Measurements from ENCODE around the gene SCUBE2.
"Not testable (repeated sequence)": the region's sequence is repeated elsewhere in the genome, so short reads cannot be mapped to it uniquely, and the experiment has no call there.

Gene SCUBE2

DNA sequence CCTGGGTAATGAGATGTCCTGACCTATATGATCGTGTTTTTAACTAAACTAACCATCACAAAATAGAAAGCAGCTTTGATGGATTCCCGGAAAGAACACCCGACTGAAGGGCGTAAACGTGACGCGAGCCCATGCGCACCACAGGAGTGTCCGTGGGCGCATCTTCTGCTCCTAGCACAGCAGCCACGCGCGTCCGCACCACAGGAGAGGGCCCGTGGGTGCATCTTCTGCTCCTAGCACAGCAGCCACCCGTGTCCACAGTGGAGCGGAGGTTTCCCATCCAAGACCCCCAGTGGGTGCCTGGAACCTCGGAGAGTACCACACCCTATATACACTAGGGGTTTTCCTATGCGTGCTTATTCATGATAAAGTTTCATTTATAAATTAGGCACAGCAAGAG is 51.5 kb downstream of the SCUBE2 start:
- DNase-seq, result no peak

DNA sequence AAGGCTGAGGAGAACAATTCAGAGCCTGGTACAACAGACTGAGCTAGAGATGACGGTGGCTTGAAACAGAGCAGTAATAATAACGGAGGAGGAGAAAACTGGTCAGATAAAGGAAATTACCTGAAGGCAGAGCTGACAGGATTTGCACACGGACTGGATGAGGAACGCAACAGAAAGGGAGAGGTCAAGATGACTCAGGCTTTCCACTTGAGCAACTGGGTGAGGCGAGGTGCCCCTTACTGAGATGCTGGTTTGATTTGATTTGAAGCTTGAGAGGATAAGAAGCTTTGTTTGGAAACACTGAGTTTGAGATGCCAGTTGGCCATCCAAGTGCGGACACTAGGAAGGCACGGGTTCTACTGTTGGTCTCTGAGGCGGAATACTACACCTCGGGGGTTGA is 52.2 kb downstream of the SCUBE2 start:
- DNase-seq, result peak in 1 of 2 donors; percentile 27

DNA sequence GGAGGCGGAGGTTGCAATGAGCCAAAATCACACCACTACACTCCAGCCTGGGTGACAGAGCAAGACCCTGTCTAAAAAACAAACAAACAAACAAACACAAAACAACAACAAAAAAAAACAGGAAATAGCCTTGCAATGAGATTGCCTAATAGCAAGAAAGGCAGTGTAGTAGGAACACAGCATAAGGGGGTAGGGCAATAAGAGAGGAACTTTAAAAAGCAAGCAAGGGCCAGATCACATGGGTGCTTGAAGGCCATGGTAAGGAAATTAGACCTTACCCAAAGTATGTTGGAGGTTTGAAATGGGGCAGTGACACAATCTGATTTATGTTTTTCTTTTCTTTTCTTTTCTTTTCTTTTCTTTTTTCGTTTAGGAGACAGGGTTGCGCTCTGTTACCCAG is 52.9 kb downstream of the SCUBE2 start:
- DNase-seq, result no peak

DNA sequence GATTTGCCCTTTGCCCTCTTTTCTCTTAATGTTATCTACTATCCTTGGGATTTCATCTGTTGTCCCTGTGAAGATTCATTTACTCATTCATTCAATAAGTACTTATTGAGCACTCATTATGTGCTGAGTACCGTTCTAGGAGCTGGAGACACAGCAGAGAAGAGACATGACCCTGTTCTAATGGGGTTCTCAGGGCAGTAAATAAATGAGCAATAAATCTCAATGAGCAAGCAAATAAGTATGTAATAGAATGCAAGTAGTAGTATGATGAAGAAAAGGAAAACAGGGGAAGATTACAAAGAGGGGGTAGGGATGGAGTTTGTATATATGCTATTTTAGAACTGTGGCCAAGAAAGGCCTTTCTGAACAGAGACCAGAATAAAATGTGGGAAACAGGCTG is 53.4 kb downstream of the SCUBE2 start:
- no peak for DNase-seq

DNA sequence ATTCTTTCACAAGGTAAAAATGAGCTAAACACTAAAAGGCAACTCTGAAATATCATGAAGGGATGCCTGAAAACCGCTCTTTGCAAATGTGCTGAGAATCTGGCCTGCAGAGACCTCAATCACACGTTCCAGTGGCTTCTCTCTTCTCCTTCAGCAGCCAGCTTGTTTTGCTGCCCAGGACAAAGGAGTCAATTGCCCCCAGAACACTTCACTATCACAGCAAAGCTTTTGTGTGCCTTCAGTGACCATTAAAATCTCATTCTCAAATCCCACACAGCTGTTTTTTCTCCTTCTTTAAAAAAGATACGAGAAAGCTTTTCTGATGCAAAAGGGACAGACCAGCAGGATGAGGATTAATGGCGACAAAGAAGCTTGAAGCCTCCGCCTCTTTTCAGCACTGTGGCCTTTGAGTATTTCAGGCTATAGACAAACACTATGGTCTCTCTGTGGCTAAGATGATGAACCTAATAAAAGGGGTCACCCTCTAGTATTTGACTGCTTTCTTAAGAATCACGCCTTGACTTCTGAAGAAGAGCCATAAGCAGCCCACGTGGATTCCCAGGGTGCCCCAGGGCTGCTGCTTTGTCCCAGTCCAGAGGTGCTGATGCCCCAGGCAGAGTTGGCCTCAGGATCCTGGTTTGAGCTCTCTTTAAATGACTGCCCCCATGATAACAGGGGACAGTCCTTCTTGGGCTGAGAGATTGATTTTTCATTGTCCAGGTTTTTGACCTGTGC is 54.2 kb downstream of the SCUBE2 start:
- DNase-seq, result no peak

- DNase-seq, result no peak
These were observed 60.8 kb downstream of the SCUBE2 start for GRCh38 chr11:9030601-9031000.

- no peak for DNase-seq
These were observed 62.0 kb downstream of the SCUBE2 start for GRCh38 chr11:9029422-9029821.

- no peak for DNase-seq
These were observed 62.8 kb downstream of the SCUBE2 start for GRCh38 chr11:9028581-9028980.

GRCh38 chr11:9025101-9025850 is 66.1 kb downstream of the SCUBE2 start:
- DNase-seq, result no peak

DNA sequence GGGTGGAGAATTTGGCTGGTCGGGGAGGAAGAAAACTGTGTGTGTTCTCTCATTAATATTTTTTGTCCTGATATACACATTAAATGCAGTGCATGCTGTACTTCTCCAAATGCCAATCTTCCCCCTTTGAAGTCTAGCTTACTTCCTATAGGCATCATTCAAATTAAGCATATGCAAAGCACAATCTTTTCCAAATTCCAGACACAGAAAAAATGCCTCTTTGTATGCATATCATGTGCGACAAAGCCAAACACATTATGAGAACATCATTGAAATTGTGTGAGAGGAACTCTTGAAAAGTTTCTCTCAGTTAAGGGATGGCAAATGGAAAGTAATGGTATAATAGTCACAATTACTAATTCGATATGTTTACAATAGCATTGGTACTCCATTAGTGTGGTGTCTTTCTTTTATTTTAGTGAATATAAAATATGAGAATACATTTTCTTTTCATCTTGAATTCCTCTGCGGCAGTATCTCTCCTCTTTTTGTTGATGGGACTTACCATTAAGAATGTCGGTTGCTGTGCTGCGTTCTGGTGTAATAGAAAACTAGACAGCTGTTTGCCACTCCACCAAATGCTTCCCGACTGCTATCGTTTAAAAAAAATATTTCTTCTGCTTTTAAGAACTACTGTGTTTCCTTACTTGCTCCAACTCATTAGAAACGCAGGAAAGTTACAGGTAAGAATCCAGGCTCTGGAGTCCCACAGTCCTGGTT is 68.3 kb downstream of the SCUBE2 start:
- DNase-seq, result no peak

- no peak for DNase-seq
These were observed 70.5 kb downstream of the SCUBE2 start for GRCh38 chr11:9020916-9021315.

DNA sequence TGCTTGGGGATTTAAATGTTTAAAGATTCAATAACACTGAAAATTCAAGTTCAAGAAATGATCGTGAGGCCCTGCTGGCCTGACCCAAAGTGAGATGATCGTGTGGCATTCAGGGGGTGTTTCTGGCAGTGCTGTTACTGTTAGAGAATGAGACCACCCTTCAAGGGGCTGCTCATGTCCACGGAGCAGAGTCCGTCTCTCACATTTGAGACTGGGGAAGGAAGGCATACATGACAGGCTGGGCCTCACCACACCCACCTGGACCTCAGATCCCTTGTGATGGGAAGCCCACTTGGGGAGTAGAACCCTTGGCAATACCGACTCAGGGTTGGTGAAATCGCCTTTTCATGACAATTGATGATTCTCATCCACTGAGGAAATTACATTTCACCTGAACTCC is 71.5 kb downstream of the SCUBE2 start:
- DNase-seq, result no peak

DNA sequence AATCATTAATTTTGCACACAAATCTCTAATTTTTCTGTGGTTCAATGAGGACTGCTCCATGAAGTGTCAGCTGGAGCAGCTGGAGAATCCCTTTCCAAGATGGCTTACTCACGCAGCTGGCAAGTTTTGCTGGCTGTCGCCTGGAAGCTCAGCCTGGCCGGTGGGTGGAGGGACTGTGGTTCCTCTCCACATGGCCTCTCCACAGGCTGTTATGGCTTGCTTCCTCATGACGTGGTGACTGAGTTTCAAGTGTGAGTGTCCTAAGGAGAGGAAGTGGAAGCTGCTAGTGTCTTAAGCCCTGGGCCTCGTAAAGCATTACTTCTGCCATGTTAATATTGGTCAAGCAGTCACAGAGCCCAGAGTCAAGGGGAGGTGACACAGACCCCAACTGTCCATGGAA is 73.6 kb downstream of the SCUBE2 start:
- peak in 1 of 2 donors; percentile 62 for DNase-seq

DNA sequence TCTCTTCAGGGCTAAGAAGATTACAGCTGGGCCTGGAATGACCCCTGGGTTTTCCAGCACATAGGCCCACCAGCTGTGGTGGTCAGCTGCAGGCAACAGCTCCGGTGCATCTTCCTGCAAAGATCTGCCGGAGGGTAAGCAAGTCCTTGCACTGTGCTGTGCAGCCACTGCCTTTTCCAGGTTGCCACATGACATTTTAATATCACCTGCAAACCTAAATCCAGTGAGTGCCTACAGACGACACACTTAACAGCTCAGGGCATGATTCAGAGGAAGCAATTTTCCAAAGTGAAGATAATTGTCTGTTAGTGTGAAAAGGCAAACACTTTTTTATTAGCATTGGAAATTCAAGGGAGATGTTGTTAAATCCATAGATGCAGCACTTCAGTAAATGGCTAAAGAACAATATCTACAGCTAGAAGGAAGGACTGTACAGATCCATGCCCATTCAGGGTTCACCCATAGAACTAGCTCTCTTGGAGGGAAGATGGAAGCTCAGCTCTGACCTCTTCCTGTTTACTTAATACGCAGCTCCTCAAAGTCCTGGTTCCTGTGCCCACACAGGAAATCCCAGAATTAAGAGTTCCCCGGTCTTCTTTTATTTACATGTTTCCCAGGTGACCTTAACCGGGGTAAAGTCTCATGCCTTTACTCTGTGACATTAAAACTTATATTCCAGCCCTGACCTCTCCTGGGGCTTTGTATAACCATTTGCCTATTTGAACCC is 74.3 kb downstream of the SCUBE2 start:
- DNase-seq, result no peak

GRCh38 chr11:9015677-9016076 is 75.7 kb downstream of the SCUBE2 start:
- DNase-seq, result peak; percentile 59 to 65

DNA sequence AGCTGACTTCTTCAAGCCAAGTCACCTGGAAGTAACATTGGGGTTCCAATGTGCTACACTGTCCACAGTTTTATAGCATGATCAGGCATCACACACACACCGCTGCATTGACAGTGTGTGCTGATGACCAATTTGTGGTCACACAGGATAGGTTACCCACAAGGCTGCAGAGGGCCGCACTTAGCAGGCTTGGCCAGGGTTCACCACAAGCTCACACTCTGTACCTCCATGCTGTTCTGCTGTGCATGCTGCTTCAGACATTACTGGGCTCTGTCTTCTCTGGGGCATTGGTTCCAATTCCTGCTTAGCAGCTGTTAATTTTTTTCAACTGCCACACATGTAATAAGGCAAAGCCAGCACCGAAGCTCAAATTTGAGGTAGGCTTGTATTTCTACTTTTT is 76.6 kb downstream of the SCUBE2 start:
- no peak for DNase-seq

DNA sequence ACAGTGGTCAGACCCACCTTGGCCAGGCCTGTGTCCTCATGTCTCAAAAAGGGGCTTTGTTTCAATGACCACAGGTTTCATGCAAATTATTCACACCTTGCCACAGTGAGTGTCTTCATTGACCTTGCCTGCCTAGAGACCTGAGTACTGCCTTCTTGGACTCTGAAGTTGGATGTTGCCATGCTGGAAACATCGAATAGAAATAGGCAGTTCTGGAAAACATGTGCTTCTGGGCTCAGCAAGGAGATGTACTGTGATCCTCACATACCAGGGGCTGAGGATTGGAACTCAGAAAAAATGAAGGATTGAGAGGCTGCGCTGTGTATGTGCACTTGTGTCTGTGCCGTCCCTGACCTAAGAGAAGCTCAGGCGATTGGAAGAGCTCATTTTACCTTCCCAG is 78.0 kb downstream of the SCUBE2 start:
- DNase-seq, result no peak

- DNase-seq, result not testable (repeated sequence)
These were observed 81.9 kb downstream of the SCUBE2 start for GRCh38 chr11:9009538-9009937.

DNA sequence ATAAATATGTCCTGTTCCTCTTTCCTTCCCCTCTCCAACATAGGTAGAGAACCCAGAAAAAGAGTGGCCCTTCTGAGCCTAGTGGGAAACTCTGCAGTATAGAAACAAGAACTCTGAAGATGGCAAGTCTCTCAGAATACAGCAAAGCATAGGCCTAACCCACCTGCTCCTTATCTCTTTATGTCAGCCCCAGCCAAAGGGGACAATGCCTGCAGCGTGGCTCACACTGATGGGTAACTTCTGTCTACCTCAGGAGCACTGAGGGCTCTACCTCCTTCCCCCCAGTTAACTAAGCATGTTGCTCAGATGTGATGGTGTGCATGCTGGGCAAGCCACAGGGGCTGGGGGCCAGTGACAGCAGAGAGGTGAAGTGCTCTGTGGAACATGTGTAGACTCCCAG is 82.7 kb downstream of the SCUBE2 start:
- DNase-seq, result no peak

DNA sequence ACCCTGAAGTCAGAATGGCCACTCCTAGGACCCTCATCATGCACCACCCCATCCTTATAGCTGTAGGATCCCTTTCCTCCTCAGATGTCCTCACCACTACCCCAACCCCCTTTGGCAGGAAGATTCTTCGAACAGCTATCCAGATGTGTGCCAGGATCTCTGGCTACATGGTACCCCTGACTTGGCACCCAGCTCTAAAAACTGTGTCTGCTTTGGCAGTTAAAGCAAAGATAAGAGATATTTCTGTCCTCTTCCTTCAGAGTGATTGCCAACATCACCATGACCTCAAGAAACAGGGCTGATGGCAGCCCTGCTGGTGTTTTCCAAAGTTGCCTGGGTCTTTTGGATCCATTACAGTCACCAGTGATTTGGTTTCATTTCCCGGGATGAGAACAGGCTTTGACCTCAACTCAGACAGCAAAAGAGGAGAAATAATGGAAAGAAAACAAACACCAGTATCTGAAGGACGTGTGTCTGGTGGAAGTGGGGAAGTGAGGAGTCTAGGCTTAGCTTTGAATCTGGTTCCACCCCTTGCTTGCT is 83.3 kb downstream of the SCUBE2 start:
- no peak for DNase-seq

- no peak for DNase-seq
These were observed 86.3 kb downstream of the SCUBE2 start for GRCh38 chr11:9005087-9005486.

DNA sequence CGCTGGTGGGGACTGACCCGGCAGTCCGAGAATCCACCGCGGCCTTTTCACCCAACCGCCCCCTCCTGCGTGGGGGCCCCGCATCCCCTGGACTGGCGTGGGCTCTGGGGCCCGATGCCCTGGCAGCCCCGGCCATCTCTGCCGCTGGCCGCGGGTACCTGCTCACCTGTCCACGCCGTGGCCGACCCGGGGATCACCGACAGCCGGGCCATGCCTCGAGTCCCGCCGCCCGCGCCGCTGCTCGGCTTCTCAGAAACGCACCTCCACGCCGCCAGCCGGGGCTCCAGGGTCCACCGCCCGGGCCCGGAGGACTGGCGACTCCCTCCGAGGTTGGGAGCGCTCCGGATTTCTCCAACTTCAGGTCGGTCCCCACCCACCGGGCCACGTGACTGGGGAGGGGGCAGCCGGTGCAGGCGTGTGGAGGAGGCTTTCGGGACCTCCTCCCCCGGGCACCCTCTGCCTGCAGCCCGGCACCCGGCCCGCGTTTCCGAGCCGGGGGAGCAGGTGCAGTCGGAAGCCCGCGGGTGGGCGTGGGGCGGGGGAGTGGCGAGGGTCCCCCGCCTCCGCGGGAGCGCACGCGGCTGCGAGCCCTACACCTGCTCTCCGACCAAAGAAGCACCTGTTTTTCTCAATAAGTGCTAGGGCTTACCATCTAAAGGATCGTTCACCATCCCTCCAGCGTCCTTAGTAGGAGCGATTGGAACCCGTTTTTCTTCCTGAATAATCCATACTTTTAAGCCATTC is 87.0 kb downstream of the SCUBE2 start:
- DNase-seq, result peak in 1 of 2 donors; percentile 3

Measured in CD4-positive, alpha-beta T cell treated with Interleukin-1 beta for 1 hour (primary cell).